Neural progenitor cell (in vitro differentiated cells): Measurements from ENCODE around the gene CES5A. TPM values are rescaled to one million over a fixed set of nuclear protein-coding genes. Genes with fewer than 3 reads are reported as not detected.
"Not testable (repeated sequence)": the region's sequence is repeated elsewhere in the genome, so short reads cannot be mapped to it uniquely, and the experiment has no call there.

ENCODE experiments used
- DNase-seq: peaks from one replicate; pipeline ENCODE4 v3.0.0-alpha.2; 2016; ENCODE audit warnings: low spot score
- H2AFZ ChIP-seq: fragments of 200-600 bp; sonication (generic); replicated peaks from 2 replicates; pipeline ENCODE4 v1.6.1; 2016; ENCODE audit warnings: antibody characterized with exemption
- H3F3A ChIP-seq: fragments of 200-600 bp; sonication (generic); 2 replicates; pipeline ENCODE4 v1.6.1; 2016; ENCODE audit warnings: antibody characterized with exemption, low read depth
- H3K27ac ChIP-seq: fragments of 200-600 bp; sonication (generic); 2 replicates; pipeline ENCODE4 v1.5.1; 2016; ENCODE audit warnings: mild to moderate bottlenecking
- H3K27me3 ChIP-seq: fragments of 200-600 bp; sonication (generic); 2 replicates; pipeline ENCODE4 v1.6.1; 2016; ENCODE audit warnings: mild to moderate bottlenecking, moderate library complexity
- H3K36me3 ChIP-seq: fragments of 200-600 bp; sonication (generic); 2 replicates; pipeline ENCODE4 v1.5.1; 2016
- H3K4me1 ChIP-seq: fragments of 200-600 bp; sonication (generic); 2 replicates; pipeline ENCODE4 v1.6.1; 2016; ENCODE audit warnings: mixed run types
- H3K4me2 ChIP-seq: fragments of 200-600 bp; sonication (generic); 2 replicates; pipeline ENCODE4 v1.6.1; 2016
- H3K4me3 ChIP-seq: fragments of 200-600 bp; sonication (generic); 2 replicates; pipeline ENCODE4 v1.5.1; 2016
- H3K79me2 ChIP-seq: fragments of 200-600 bp; sonication (generic); 2 replicates; pipeline ENCODE4 v1.6.1; 2016; ENCODE audit warnings: low read depth
- H3K9ac ChIP-seq: fragments of 200-600 bp; sonication (generic); 2 replicates; pipeline ENCODE4 v1.6.1; 2016
- H3K9me3 ChIP-seq: fragments of 200-600 bp; sonication (generic); 2 replicates; pipeline ENCODE4 v1.5.1; 2016; ENCODE audit warnings: low read depth
- H4K20me1 ChIP-seq: fragments of 200-600 bp; sonication (generic); 2 replicates; pipeline ENCODE4 v1.6.1; 2016; ENCODE audit warnings: low read depth
- H3K27ac Mint-ChIP-seq: 3 replicates; pipeline ENCODE4 v1.8.0; 2021; ENCODE audit warnings: mixed read lengths
- H3K27me3 Mint-ChIP-seq: 2 replicates; pipeline ENCODE4 v1.8.0; 2022; ENCODE audit warnings: low read depth, mild to moderate bottlenecking, inconsistent platforms, moderate library complexity, mixed read lengths; ENCODE audit not compliant: insufficient read depth
- H3K36me3 Mint-ChIP-seq: 3 replicates; pipeline ENCODE4 v1.8.0; 2021; ENCODE audit warnings: mixed read lengths
- H3K4me1 Mint-ChIP-seq: 3 replicates; pipeline ENCODE4 v1.8.0; 2021; ENCODE audit warnings: mixed read lengths
- H3K4me3 Mint-ChIP-seq: 3 replicates; pipeline ENCODE4 v1.8.0; 2021; ENCODE audit warnings: mild to moderate bottlenecking, moderate library complexity, mixed read lengths
- H3K9me3 Mint-ChIP-seq: 3 replicates; pipeline ENCODE4 v1.8.0; 2020; ENCODE audit warnings: mixed read lengths
- CTCF ChIP-seq: fragments of 200-600 bp; sonication (generic); IDR thresholded peaks from 2 replicates; pipeline ENCODE4 v1.5.1; 2017; ENCODE audit warnings: antibody characterized with exemption, mild to moderate bottlenecking
- EZH2 ChIP-seq: fragments of 200-600 bp; sonication (generic); IDR thresholded peaks from 2 replicates; pipeline ENCODE4 v1.6.1; 2017; ENCODE audit warnings: antibody characterized with exemption, mild to moderate bottlenecking, moderate library complexity
- EZH2phosphoT487 ChIP-seq: fragments of 200-600 bp; sonication (generic); IDR thresholded peaks from 2 replicates; pipeline ENCODE4 v1.6.1; 2017; ENCODE audit warnings: antibody characterized with exemption
- total RNA-seq: library from RNA; depleted of rRNA; stranded (reverse); fragments of >200 nt; gene quantifications from 2 replicates; pipeline ENCODE4 v1.2.3, GENCODE V29; 2015; ENCODE audit warnings: low replicate concordance

The CES5A gene
- total RNA-seq, 1 donor from 2014 or later = not detected

DNA sequence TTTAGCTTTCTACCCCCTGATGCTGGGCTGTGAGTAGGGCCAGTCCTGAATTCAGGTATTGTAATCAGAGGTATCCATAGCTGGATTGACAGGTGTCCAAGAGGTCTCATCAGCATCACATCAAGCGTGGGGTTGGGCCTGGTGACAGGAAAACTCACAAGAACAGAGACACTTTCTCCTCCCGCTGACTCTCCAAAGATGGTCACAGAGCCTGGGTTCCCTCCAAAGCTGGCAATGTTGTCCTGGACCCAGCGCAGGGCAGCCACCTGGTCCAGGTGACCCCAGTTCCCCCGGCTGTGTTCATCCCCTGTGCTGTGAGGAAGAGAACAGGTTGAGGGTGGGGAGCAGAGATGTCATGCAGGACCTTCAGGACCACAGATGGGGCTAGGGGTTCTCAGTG, 54.0 kb downstream of the CES5A start:
- Histone ChIP-seq H3K79me2 (no peaks in the 10 kb centered on the region), H3K4me1 (no peaks in the 10 kb centered on the region), H3K27me3 (peaks cover 4% of the 10 kb centered on the region), H3K4me3 (no peak overlapping the region), H4K20me1 (no peaks in the 10 kb centered on the region), H3F3A (no peaks in the 10 kb centered on the region), H3K27ac (no peak overlapping the region), H3K4me2 (no peak overlapping the region), H3K9me3 (no peaks in the 10 kb centered on the region), H3K36me3 (no peaks in the 10 kb centered on the region), H2AFZ (no peak overlapping the region), H3K9ac (no peak overlapping the region)
- Mint-ChIP-seq H3K27ac (no peak overlapping the region), H3K36me3 (no peaks in the 10 kb centered on the region), H3K4me1 (no peaks in the 10 kb centered on the region), H3K27me3 (peaks cover 7% of the 10 kb centered on the region), H3K4me3 (no peak overlapping the region), H3K9me3 (no peaks in the 10 kb centered on the region)
- TF ChIP-seq CTCF (no peak), EZH2phosphoT487 (no peak), EZH2 (no peak)
- DNase-seq = no peak

DNA sequence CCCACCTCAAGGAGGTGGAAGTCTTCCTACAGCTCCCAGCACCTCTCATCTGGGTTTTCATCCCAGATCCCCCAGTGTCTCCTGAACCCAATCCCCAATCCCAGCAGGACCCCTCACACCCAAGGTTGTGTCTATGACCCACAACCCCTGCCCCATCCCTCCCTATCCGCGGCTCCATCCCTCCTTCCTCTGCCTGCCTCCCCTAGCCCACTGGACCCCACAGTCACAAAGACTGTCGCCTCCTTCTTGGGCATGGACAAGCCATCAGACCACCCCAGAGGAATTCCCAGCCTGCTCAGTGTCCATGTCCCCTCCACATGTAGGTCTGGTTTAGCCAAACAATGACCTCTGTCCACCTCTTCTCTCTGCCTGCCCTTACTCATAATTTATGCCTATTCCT, 54.6 kb downstream of the CES5A start:
- no peak overlapping the region for H2AFZ ChIP-seq
- no peak for DNase-seq
- no peak overlapping the region for H3K27ac ChIP-seq
- Mint-ChIP-seq H3K36me3 (no peaks in the 10 kb centered on the region), H3K9me3 (no peaks in the 10 kb centered on the region), H3K4me1 (no peaks in the 10 kb centered on the region), H3K4me3 (no peak overlapping the region), H3K27me3 (peaks cover 7% of the 10 kb centered on the region), H3K27ac (no peak overlapping the region)
- peaks cover 4% of the 10 kb centered on the region for H3K27me3 ChIP-seq
- H3K9ac ChIP-seq = no peak overlapping the region
- no peaks in the 10 kb centered on the region for H3K79me2 ChIP-seq
- H3K9me3 ChIP-seq = no peaks in the 10 kb centered on the region
- no peaks in the 10 kb centered on the region for H3K4me1 ChIP-seq
- no peak for TF ChIP-seq EZH2phosphoT487
- no peak for TF ChIP-seq EZH2
- no peak for TF ChIP-seq CTCF
- H4K20me1 ChIP-seq = no peaks in the 10 kb centered on the region
- H3K4me3 ChIP-seq = no peak overlapping the region
- H3K36me3 ChIP-seq = no peaks in the 10 kb centered on the region
- no peak overlapping the region for H3K4me2 ChIP-seq
- H3F3A ChIP-seq = no peaks in the 10 kb centered on the region

GRCh38 chr16:55817236-55817912, 57.8 kb downstream of the CES5A start:
- H3K4me1 Mint-ChIP-seq = no peaks in the 10 kb centered on the region
- H3K9me3 Mint-ChIP-seq = no peaks in the 10 kb centered on the region
- no peak for DNase-seq
- Histone ChIP-seq H3F3A (no peaks in the 10 kb centered on the region), H3K4me2 (no peak overlapping the region), H3K79me2 (no peaks in the 10 kb centered on the region), H4K20me1 (no peaks in the 10 kb centered on the region), H3K9ac (no peak overlapping the region), H2AFZ (no peak overlapping the region), H3K27me3 (no peaks in the 10 kb centered on the region), H3K4me1 (no peaks in the 10 kb centered on the region), H3K9me3 (no peaks in the 10 kb centered on the region), H3K4me3 (no peak overlapping the region), H3K36me3 (no peaks in the 10 kb centered on the region), H3K27ac (no peak overlapping the region)
- H3K4me3 Mint-ChIP-seq = no peak overlapping the region
- no peak for TF ChIP-seq EZH2
- TF ChIP-seq CTCF = no peak
- no peak for TF ChIP-seq EZH2phosphoT487
- H3K36me3 Mint-ChIP-seq = no peaks in the 10 kb centered on the region
- no peak overlapping the region for H3K27ac Mint-ChIP-seq
- peaks cover 12% of the 10 kb centered on the region for H3K27me3 Mint-ChIP-seq

DNA sequence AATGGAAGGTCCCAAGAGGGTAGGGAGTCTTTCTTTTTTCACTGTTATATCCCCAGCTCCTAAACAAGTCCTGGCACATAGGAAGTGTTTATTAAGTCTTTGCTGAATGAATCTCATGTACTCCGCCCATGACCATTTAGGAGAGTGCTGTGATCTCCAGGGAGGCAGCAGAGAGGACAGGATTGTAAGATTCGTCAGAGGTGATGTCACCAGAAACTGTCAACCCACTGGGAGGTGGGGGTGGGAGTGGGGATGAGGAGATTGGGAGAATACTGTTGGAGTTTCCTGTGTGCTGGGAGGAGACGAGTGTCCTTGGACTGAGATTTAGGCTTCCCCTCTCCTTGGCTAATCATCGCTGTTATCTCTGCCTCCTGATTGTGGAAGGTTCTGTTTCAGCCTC, 59.0 kb downstream of the CES5A start:
- not testable (repeated sequence) for H3K9ac ChIP-seq, H3K4me1 ChIP-seq, H3K27me3 ChIP-seq, H3K4me1 Mint-ChIP-seq, H3K27ac ChIP-seq, H3K27ac Mint-ChIP-seq, H3K4me3 ChIP-seq, H3K27me3 Mint-ChIP-seq, H2AFZ ChIP-seq, H3K4me3 Mint-ChIP-seq, DNase-seq, H3K36me3 ChIP-seq, H3K9me3 Mint-ChIP-seq, H3K9me3 ChIP-seq, H3K4me2 ChIP-seq, H3K36me3 Mint-ChIP-seq, H3F3A ChIP-seq, H4K20me1 ChIP-seq, H3K79me2 ChIP-seq
